Chondrocyte (in vitro differentiated cells): Measurements from ENCODE around the gene MVP. TPM values are rescaled to one million over a fixed set of nuclear protein-coding genes. Genes with fewer than 3 reads are reported as not detected.
"Not testable (repeated sequence)": the region's sequence is repeated elsewhere in the genome, so short reads cannot be mapped to it uniquely, and the experiment has no call there.

ENCODE experiments used
- DNase-seq: peaks from one replicate; pipeline ENCODE4 v3.0.0; 2021; ENCODE audit warnings: mixed read lengths, low spot score
- H3K27ac Mint-ChIP-seq: one replicate; pipeline ENCODE4 v1.8.0; 2021; ENCODE audit warnings: mild to moderate bottlenecking, moderate library complexity, mixed read lengths; ENCODE audit not compliant: unreplicated experiment
- H3K27me3 Mint-ChIP-seq: 2 replicates; pipeline ENCODE4 v1.8.0; 2021; ENCODE audit warnings: low read depth, mixed read lengths
- H3K36me3 Mint-ChIP-seq: 2 replicates; pipeline ENCODE4 v1.8.0; 2021; ENCODE audit warnings: low read depth, mixed read lengths
- H3K4me1 Mint-ChIP-seq: 2 replicates; pipeline ENCODE4 v1.8.0; 2021; ENCODE audit warnings: low read depth, mild to moderate bottlenecking, mixed read lengths
- H3K4me3 Mint-ChIP-seq: one replicate; pipeline ENCODE4 v1.8.0; 2021; ENCODE audit warnings: mild to moderate bottlenecking, moderate library complexity, mixed read lengths; ENCODE audit not compliant: unreplicated experiment
- H3K9me3 Mint-ChIP-seq: 2 replicates; pipeline ENCODE4 v1.8.0; 2021; ENCODE audit warnings: low read depth, mixed read lengths
- CTCF ChIP-seq: fragments of 200-600 bp; sonication (generic); IDR thresholded peaks from 2 replicates; pipeline ENCODE4 v1.5.0; 2021; ENCODE audit warnings: antibody characterized with exemption, mild to moderate bottlenecking, moderate library complexity
- total RNA-seq: library from RNA; stranded (reverse); gene quantifications from 3 replicates; pipeline ENCODE4 v1.2.1, GENCODE V29; 2021

Gene MVP
- total RNA-seq, 1 donor from 2014 or later = 101 TPM

GRCh38 chr16:29779474-29779873 lies 40.8 kb upstream of the MVP start:
- Mint-ChIP-seq H3K27me3 (peaks cover 10% of the 10 kb centered on the region), H3K4me3 (no peak overlapping the region), H3K9me3 (no peaks in the 10 kb centered on the region), H3K36me3 (no peaks in the 10 kb centered on the region), H3K4me1 (no peaks in the 10 kb centered on the region), H3K27ac (no peak overlapping the region)
- TF ChIP-seq CTCF = no peak
- no peak for DNase-seq

DNA sequence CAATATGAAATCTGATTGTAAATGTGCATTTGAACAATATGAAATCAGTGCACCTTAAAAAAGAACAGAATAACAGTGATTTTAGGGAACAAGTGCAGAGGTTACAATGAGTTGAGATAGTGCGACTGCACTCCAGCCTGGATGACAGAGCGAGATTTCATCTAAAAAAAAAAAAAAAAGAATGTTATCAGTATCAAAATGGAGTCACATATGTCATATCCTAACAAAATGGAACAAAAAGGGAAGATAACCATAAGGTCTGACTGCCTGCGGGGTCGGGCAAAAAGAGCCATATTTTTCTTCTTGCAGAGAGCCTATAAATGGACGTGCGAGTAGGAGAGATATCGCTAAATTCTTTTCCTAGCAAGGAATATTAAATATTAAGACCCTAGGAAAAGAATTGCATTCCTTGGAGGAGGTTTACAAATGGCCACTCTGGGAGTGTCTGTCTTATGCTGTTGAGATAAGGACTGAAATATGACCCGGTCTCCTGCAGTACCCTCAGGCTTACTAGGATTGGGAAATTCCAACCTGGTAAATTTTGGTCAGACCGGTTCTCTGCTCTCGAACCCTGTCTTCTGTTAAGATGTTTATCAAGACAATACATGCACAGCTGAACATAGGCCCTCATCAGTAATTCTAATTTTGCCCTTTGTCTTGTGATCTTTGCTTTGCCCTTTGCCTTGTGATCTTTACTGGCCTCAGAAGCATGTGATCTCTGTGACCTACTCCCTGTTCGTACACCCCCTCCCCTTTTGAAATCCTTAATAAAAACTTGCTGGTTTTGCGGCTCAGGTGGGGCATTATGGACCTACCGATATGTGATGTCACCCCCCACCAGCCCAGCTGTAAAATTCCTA lies 36.9 kb upstream of the MVP start:
- not testable (repeated sequence) for DNase-seq, H3K36me3 Mint-ChIP-seq, H3K9me3 Mint-ChIP-seq, H3K4me3 Mint-ChIP-seq, H3K27ac Mint-ChIP-seq, H3K27me3 Mint-ChIP-seq
- peaks cover 10% of the 10 kb centered on the region for H3K4me1 Mint-ChIP-seq

GRCh38 chr16:29784157-29784556 lies 36.1 kb upstream of the MVP start:
- Mint-ChIP-seq H3K36me3 (no peaks in the 10 kb centered on the region), H3K4me1 (peaks cover 10% of the 10 kb centered on the region), H3K27me3 (peaks cover 6% of the 10 kb centered on the region), H3K4me3 (no peak overlapping the region), H3K9me3 (no peaks in the 10 kb centered on the region), H3K27ac (no peak overlapping the region)
- no peak for TF ChIP-seq CTCF
- DNase-seq = no peak

GRCh38 chr16:29784901-29785500 lies 35.3 kb upstream of the MVP start:
- peak; percentile 95 for DNase-seq

GRCh38 chr16:29787155-29787554 lies 33.1 kb upstream of the MVP start:
- H3K9me3 Mint-ChIP-seq, H3K36me3 Mint-ChIP-seq, H3K4me3 Mint-ChIP-seq, H3K27ac Mint-ChIP-seq, DNase-seq, H3K27me3 Mint-ChIP-seq: not testable (repeated sequence)
- peaks cover 32% of the 10 kb centered on the region for H3K4me1 Mint-ChIP-seq

More at GRCh38 chr16:29784901-29785500, 35.3 kb upstream of the MVP start:
- peak overlapping the region; percentile 50 for H3K4me3 Mint-ChIP-seq
- H3K27me3 Mint-ChIP-seq = peaks cover 6% of the 10 kb centered on the region
- peaks cover 14% of the 10 kb centered on the region for H3K4me1 Mint-ChIP-seq
- H3K9me3 Mint-ChIP-seq = no peaks in the 10 kb centered on the region
- no peak overlapping the region for H3K27ac Mint-ChIP-seq
- H3K36me3 Mint-ChIP-seq = no peaks in the 10 kb centered on the region
- TF ChIP-seq CTCF = peak; percentile 86

GRCh38 chr16:29789775-29790182 lies 30.5 kb upstream of the MVP start:
- DNase-seq = no peak
- Mint-ChIP-seq H3K4me1 (peaks cover 36% of the 10 kb centered on the region), H3K27ac (peak overlapping the region; percentile 97), H3K9me3 (no peaks in the 10 kb centered on the region), H3K4me3 (peak overlapping the region; percentile 99), H3K27me3 (no peaks in the 10 kb centered on the region), H3K36me3 (no peaks in the 10 kb centered on the region)
- TF ChIP-seq CTCF = no peak
